Progenitor cell of endocrine pancreas (in vitro differentiated cells): Measurements from ENCODE around the gene OLIG1. TPM values are rescaled to one million over a fixed set of nuclear protein-coding genes. Genes with fewer than 3 reads are reported as not detected.

Experiments used
- DNase-seq: peaks from one replicate; pipeline ENCODE4 v3.0.0; 2021; ENCODE audit warnings: low spot score; ENCODE audit not compliant: unreplicated experiment
- H3K27ac Mint-ChIP-seq: 2 replicates; pipeline ENCODE4 v1.8.0; 2021; ENCODE audit warnings: mild to moderate bottlenecking, moderate library complexity, mixed read lengths
- H3K27me3 Mint-ChIP-seq: 2 replicates; pipeline ENCODE4 v1.8.0; 2021; ENCODE audit warnings: mixed read lengths
- H3K36me3 Mint-ChIP-seq: 2 replicates; pipeline ENCODE4 v1.8.0; 2022; ENCODE audit warnings: mixed read lengths; ENCODE audit not compliant: insufficient read depth
- H3K4me1 Mint-ChIP-seq: 2 replicates; pipeline ENCODE4 v1.8.0; 2021; ENCODE audit warnings: low read depth, mixed read lengths
- H3K4me3 Mint-ChIP-seq: 2 replicates; pipeline ENCODE4 v1.8.0; 2021; ENCODE audit warnings: low read depth, mild to moderate bottlenecking, moderate library complexity, mixed read lengths
- H3K9me3 Mint-ChIP-seq: 2 replicates; pipeline ENCODE4 v1.8.0; 2021; ENCODE audit warnings: low read depth, mixed read lengths
- CTCF ChIP-seq: fragments of 200-600 bp; sonication (generic); IDR thresholded peaks from one replicate; pipeline ENCODE4 v1.5.0; 2021; ENCODE audit warnings: antibody characterized with exemption, mild to moderate bottlenecking; ENCODE audit not compliant: unreplicated experiment
- total RNA-seq: library from RNA; stranded (reverse); gene quantifications from 2 replicates; pipeline ENCODE4 v1.2.1, GENCODE V29; 2021

OLIG1 gene
- total RNA-seq, 1 donor from 2014 or later, result 0.38 TPM

GRCh38 chr21:33022828-33023573 lies 46.9 kb upstream of the OLIG1 start:
- Mint-ChIP-seq H3K27ac (no peak overlapping the region), H3K9me3 (no peaks in the 10 kb centered on the region), H3K4me3 (peak overlapping the region; percentile 64), H3K4me1 (peaks cover 9% of the 10 kb centered on the region), H3K27me3 (peaks cover 82% of the 10 kb centered on the region), H3K36me3 (no peaks in the 10 kb centered on the region)
- DNase-seq, result no peak
- no peak for TF ChIP-seq CTCF

- no peak overlapping the region for H3K4me3 Mint-ChIP-seq
- no peaks in the 10 kb centered on the region for H3K9me3 Mint-ChIP-seq
- peaks cover 81% of the 10 kb centered on the region for H3K27me3 Mint-ChIP-seq
- peak overlapping the region; percentile 65 for H3K27ac Mint-ChIP-seq
- no peaks in the 10 kb centered on the region for H3K36me3 Mint-ChIP-seq
- no peak for DNase-seq
- H3K4me1 Mint-ChIP-seq, result peaks cover 9% of the 10 kb centered on the region
- TF ChIP-seq CTCF, result no peak
Measured at GRCh38 chr21:33023574-33024200, 46.3 kb upstream of the OLIG1 start.

GRCh38 chr21:33024201-33025103 lies 45.5 kb upstream of the OLIG1 start:
- no peaks in the 10 kb centered on the region for H3K36me3 Mint-ChIP-seq
- H3K4me1 Mint-ChIP-seq, result peaks cover 9% of the 10 kb centered on the region
- no peak overlapping the region for H3K27ac Mint-ChIP-seq
- no peak overlapping the region for H3K4me3 Mint-ChIP-seq
- no peak for DNase-seq
- peaks cover 81% of the 10 kb centered on the region for H3K27me3 Mint-ChIP-seq
- no peaks in the 10 kb centered on the region for H3K9me3 Mint-ChIP-seq
- no peak for TF ChIP-seq CTCF

- peak; percentile 38 for TF ChIP-seq CTCF
- DNase-seq, result no peak
- Mint-ChIP-seq H3K36me3 (no peaks in the 10 kb centered on the region), H3K27ac (no peak overlapping the region), H3K9me3 (no peaks in the 10 kb centered on the region), H3K4me3 (peak overlapping the region; percentile 78), H3K4me1 (peaks cover 9% of the 10 kb centered on the region), H3K27me3 (peaks cover 84% of the 10 kb centered on the region)
Measured at GRCh38 chr21:33025106-33025488, 44.8 kb upstream of the OLIG1 start.
